HG03571 (cell line): ENCODE results near the gene SNRPA1.
A peak's percentile ranks its signal among the peaks of the same experiment; 100 is the strongest.
"Not testable (repeated sequence)": the region's sequence is repeated elsewhere in the genome, so short reads cannot be mapped to it uniquely, and the experiment has no call there.

Experiments used
- ATAC-seq: cut with Tn5 transposase; IDR thresholded peaks from one replicate; pipeline ENCODE4 v1.9.1; 2021; ENCODE audit not compliant: unreplicated experiment

Gene SNRPA1

GRCh38 chr15:101296418-101297405, 1.7 kb upstream of the SNRPA1 start:
- ATAC-seq, result no peak

- no peak for ATAC-seq
Observed at GRCh38 chr15:101295607-101296161, 636 bp upstream of the SNRPA1 start.

- ATAC-seq, result no peak
Observed at GRCh38 chr15:101293122-101293521, 1.9 kb downstream of the SNRPA1 start.

GRCh38 chr15:101288905-101289513, 6.0 kb downstream of the SNRPA1 start:
- no peak for ATAC-seq

GRCh38 chr15:101287342-101287741, 7.7 kb downstream of the SNRPA1 start:
- ATAC-seq, result not testable (repeated sequence)

GRCh38 chr15:101286471-101287114, 8.5 kb downstream of the SNRPA1 start:
- no peak for ATAC-seq

GRCh38 chr15:101283931-101284330, 11.1 kb downstream of the SNRPA1 start:
- ATAC-seq, result no peak

GRCh38 chr15:101280007-101280406, 15.0 kb downstream of the SNRPA1 start:
- no peak for ATAC-seq

- no peak for ATAC-seq
Observed at GRCh38 chr15:101277943-101278564, 17.0 kb downstream of the SNRPA1 start.

- peak; percentile 84 for ATAC-seq
Observed at GRCh38 chr15:101277038-101277822, 17.8 kb downstream of the SNRPA1 start, which contains the start of gene SELENOS. TSS of gene SELENOS (minus strand) at chr15:101277485. CDS start at chr15:101277417, 68 bp downstream.

- peak; percentile 35 for ATAC-seq
Observed at GRCh38 chr15:101276501-101277037, 18.5 kb downstream of the SNRPA1 start.

- ATAC-seq, result no peak
Observed at GRCh38 chr15:101275018-101275417, 20.0 kb downstream of the SNRPA1 start.

GRCh38 chr15:101273534-101273933, 21.5 kb downstream of the SNRPA1 start:
- no peak for ATAC-seq

GRCh38 chr15:101272584-101272983, 22.5 kb downstream of the SNRPA1 start:
- ATAC-seq, result no peak

GRCh38 chr15:101269479-101270223, 25.4 kb downstream of the SNRPA1 start:
- no peak for ATAC-seq

- no peak for ATAC-seq
Observed at GRCh38 chr15:101267320-101268104, 27.5 kb downstream of the SNRPA1 start.

GRCh38 chr15:101266787-101267186, 28.3 kb downstream of the SNRPA1 start:
- ATAC-seq, result no peak

- no peak for ATAC-seq
Observed at GRCh38 chr15:101266034-101266433, 29.0 kb downstream of the SNRPA1 start.
